Caco-2 (cell line): ENCODE measurements around the gene MAPT. TPM values are rescaled to one million over a fixed set of nuclear protein-coding genes. Genes with fewer than 3 reads are reported as not detected.

Experiments
- BruUV-seq: library from RNA; stranded (reverse); fragments of 400-500 nt; replicated peaks from 2 replicates; lab custom pipeline; 2021; lab: Mats Ljungman, UMichigan
- CTCF ChIA-PET: fragments of 300-600 bp; sonication (Branson Sonifier 250); formaldehyde crosslinking; loops from one replicate; lab custom pipeline; 2022; ENCODE audit warnings: antibody characterized with exemption; lab: Charles Lee
- POLR2A ChIA-PET: fragments of 300-600 bp; sonication (Branson Sonifier 250); formaldehyde crosslinking; loops from one replicate; lab custom pipeline; 2022; ENCODE audit warnings: antibody characterized with exemption; lab: Charles Lee
- DNase-seq, 2 experiments: peaks; one replicate each; pipeline versions ENCODE4 v3.0.0 to v3.0.0-alpha.2; 2020 to 2022
- H3K27me3 ChIP-seq: replicated peaks from 2 replicates; pipeline ENCODE4 v1.6.0; 2011; ENCODE audit warnings: low read length; ENCODE audit not compliant: control insufficient read depth, insufficient read depth
- H3K36me3 ChIP-seq: 2 replicates; pipeline ENCODE4 v1.5.1; 2011; ENCODE audit warnings: low read length; ENCODE audit not compliant: control insufficient read depth, insufficient read depth
- H3K4me1 ChIP-seq: fragments of 250-450 bp; sonication (Bioruptor Pico); 2 replicates; pipeline ENCODE4 v1.5.1; 2020; ENCODE audit warnings: mild to moderate bottlenecking
- H3K4me3 ChIP-seq: 2 replicates; pipeline ENCODE4 v1.5.1; 2011; ENCODE audit warnings: low read depth, mild to moderate bottlenecking, control low read depth, low read length
- H3K9me3 ChIP-seq: fragments of 250-450 bp; sonication (Bioruptor Pico); 2 replicates; pipeline ENCODE4 v1.5.1; 2020; ENCODE audit warnings: mild to moderate bottlenecking, moderate library complexity
- H3K27ac Mint-ChIP-seq: one replicate; pipeline ENCODE4 v1.8.0; 2022; ENCODE audit warnings: mixed read lengths; ENCODE audit not compliant: unreplicated experiment
- H3K27me3 Mint-ChIP-seq: one replicate; pipeline ENCODE4 v1.8.0; 2022; ENCODE audit warnings: mixed read lengths; ENCODE audit not compliant: insufficient read depth, unreplicated experiment
- H3K36me3 Mint-ChIP-seq: one replicate; pipeline ENCODE4 v1.8.0; 2022; ENCODE audit warnings: mild to moderate bottlenecking, mixed read lengths; ENCODE audit not compliant: insufficient read depth, unreplicated experiment
- H3K4me1 Mint-ChIP-seq: one replicate; pipeline ENCODE4 v1.8.0; 2022; ENCODE audit warnings: low read depth, mixed read lengths; ENCODE audit not compliant: unreplicated experiment
- H3K4me3 Mint-ChIP-seq: one replicate; pipeline ENCODE4 v1.8.0; 2022; ENCODE audit warnings: mild to moderate bottlenecking, moderate library complexity, mixed read lengths; ENCODE audit not compliant: unreplicated experiment
- H3K9me3 Mint-ChIP-seq: one replicate; pipeline ENCODE4 v1.8.0; 2022; ENCODE audit warnings: mixed read lengths; ENCODE audit not compliant: unreplicated experiment
- CTCF ChIP-seq, 2 experiments: fragments of 200-600 bp in 1 of 2; IDR thresholded peaks; 1 replicate in 1 of 2; 2 replicates in 1 of 2; pipeline versions ENCODE4 v1.5.1 to v1.8.0; 2011 to 2022; ENCODE audit warnings: antibody characterized with exemption in 1 of 2, control low read depth in 1 of 2, inconsistent platforms in 1 of 2, low read depth in 1 of 2, low read length in 1 of 2, mild to moderate bottlenecking in 1 of 2, moderate library complexity in 1 of 2; ENCODE audit not compliant: insufficient read depth in 1 of 2, severe bottlenecking in 1 of 2, unreplicated experiment in 1 of 2
- intact Hi-C: fragments of 100-400 bp; cut with micrococcal nuclease; formaldehyde crosslinking; loops from one replicate; pipeline ENCODE4 v1.10.0; 2022; ENCODE audit not compliant: unreplicated experiment
- total RNA-seq: library from RNA; stranded (reverse); gene quantifications from 2 replicates; pipeline ENCODE4 v1.2.3, GENCODE V29; 2022

The MAPT gene
- total RNA-seq, 1 experiment from 2014 or later, result 0.95 TPM

GRCh38 chr17:45989759-45990158 lies 95.4 kb downstream of the MAPT start:
- H3K36me3 ChIP-seq, result no peaks in the 10 kb centered on the region
- H3K4me3 Mint-ChIP-seq, result no peak overlapping the region
- POLR2A ChIA-PET, result interaction anchor here (0.8 kb wide), 1 partner anchor 16 kb away, joined by 3 read pairs; no protein-coding TSS in a partner anchor
- no peak overlapping the region for H3K27ac Mint-ChIP-seq
- no peaks in the 10 kb centered on the region for H3K27me3 Mint-ChIP-seq
- 0 out of 2 replicates have a peak, but pooled peaks cover 4% of the 10 kb centered on the region for H3K4me1 ChIP-seq
- intact Hi-C loops, result no loop called here
- H3K9me3 ChIP-seq, result no peaks in the 10 kb centered on the region
- H3K4me3 ChIP-seq, result no peak overlapping the region
- no peaks in the 10 kb centered on the region for H3K9me3 Mint-ChIP-seq
- CTCF ChIA-PET, result no interaction called here
- no peak for TF ChIP-seq CTCF (IDR thresholded peaks at IDR 0.05; ENCODE audit: insufficient read depth in 1 of 2, low read depth in 1 of 2, low read length in 1 of 2, severe bottlenecking in 1 of 2, unreplicated experiment in 1 of 2)
- no TSS peak for BruUV-seq
- H3K4me1 Mint-ChIP-seq, result no peaks in the 10 kb centered on the region
- H3K36me3 Mint-ChIP-seq, result no peaks in the 10 kb centered on the region
- no peak for DNase-seq
- H3K27me3 ChIP-seq, result no peaks in the 10 kb centered on the region

GRCh38 chr17:45990886-45991285 lies 96.5 kb downstream of the MAPT start:
- H3K4me1 ChIP-seq, result 0 out of 2 replicates have a peak, but pooled peaks cover 4% of the 10 kb centered on the region
- CTCF ChIA-PET, result interaction anchor here (0.7 kb wide), 1 partner anchor 276 kb away, joined by 5 read pairs; no protein-coding TSS in a partner anchor

GRCh38 chr17:45991341-45991740 lies 97.0 kb downstream of the MAPT start:
- no peak for TF ChIP-seq CTCF (IDR thresholded peaks at IDR 0.05; ENCODE audit: insufficient read depth in 1 of 2, low read depth in 1 of 2, low read length in 1 of 2, severe bottlenecking in 1 of 2, unreplicated experiment in 1 of 2)
- Mint-ChIP-seq H3K36me3 (no peaks in the 10 kb centered on the region), H3K27me3 (no peaks in the 10 kb centered on the region), H3K27ac (no peak overlapping the region), H3K4me1 (no peaks in the 10 kb centered on the region), H3K4me3 (no peak overlapping the region), H3K9me3 (no peaks in the 10 kb centered on the region)
- H3K27me3 ChIP-seq, result no peaks in the 10 kb centered on the region
- intact Hi-C loops, result no loop called here
- no peak for DNase-seq
- no peak overlapping the region for H3K4me3 ChIP-seq
- ChIA-PET CTCF (interaction anchor here (0.7 kb wide), 1 partner anchor 275 kb away, joined by 5 read pairs; no protein-coding TSS in a partner anchor), POLR2A (no interaction called here)
- H3K4me1 ChIP-seq, result 0 out of 2 replicates have a peak, but pooled peaks cover 4% of the 10 kb centered on the region
- H3K9me3 ChIP-seq, result no peaks in the 10 kb centered on the region
- BruUV-seq, result no TSS peak
- H3K36me3 ChIP-seq, result no peaks in the 10 kb centered on the region

More at GRCh38 chr17:45990886-45991285, 96.5 kb downstream of the MAPT start:
- POLR2A ChIA-PET, result no interaction called here
- no peak overlapping the region for H3K4me3 Mint-ChIP-seq
- intact Hi-C loops, result no loop called here
- TF ChIP-seq CTCF (IDR thresholded peaks at IDR 0.05; ENCODE audit: insufficient read depth in 1 of 2, low read depth in 1 of 2, low read length in 1 of 2, severe bottlenecking in 1 of 2, unreplicated experiment in 1 of 2), result peak in 1 of 2 experiments; percentile 2
- no peaks in the 10 kb centered on the region for H3K27me3 Mint-ChIP-seq
- Histone ChIP-seq H3K36me3 (no peaks in the 10 kb centered on the region), H3K4me3 (no peak overlapping the region), H3K9me3 (no peaks in the 10 kb centered on the region), H3K27me3 (no peaks in the 10 kb centered on the region)
- no TSS peak for BruUV-seq
- H3K9me3 Mint-ChIP-seq, result no peaks in the 10 kb centered on the region
- H3K27ac Mint-ChIP-seq, result no peak overlapping the region
- no peaks in the 10 kb centered on the region for H3K36me3 Mint-ChIP-seq
- DNase-seq, result no peak
- H3K4me1 Mint-ChIP-seq, result no peaks in the 10 kb centered on the region
